MM.1S (cell line): Measurements from ENCODE around the gene GUCY1A2.

Experiments used
- DNase-seq: peaks from one replicate; pipeline ENCODE4 v3.0.0-alpha.2; 2015
- H2AFZ ChIP-seq: fragments of 300-600 bp; sonication (generic); 2 replicates; pipeline ENCODE4 v1.6.0; 2016; ENCODE audit warnings: antibody characterized with exemption, low read length
- H3F3A ChIP-seq: fragments of 300-600 bp; sonication (generic); 2 replicates; pipeline ENCODE4 v1.6.1; 2016; ENCODE audit warnings: mild to moderate bottlenecking, antibody characterized with exemption, low read length, moderate library complexity, mixed read lengths; ENCODE audit not compliant: insufficient read depth
- H3K27ac ChIP-seq: fragments of 300-600 bp; sonication (generic); 2 replicates; pipeline ENCODE4 v1.5.1; 2016; ENCODE audit warnings: mild to moderate bottlenecking, low read length
- H3K27me3 ChIP-seq: fragments of 300-600 bp; sonication (generic); replicated peaks from 2 replicates; pipeline ENCODE4 v1.6.0; 2016; ENCODE audit warnings: low read length; ENCODE audit not compliant: insufficient read depth
- H3K36me3 ChIP-seq: fragments of 300-600 bp; sonication (generic); replicated peaks from 2 replicates; pipeline ENCODE4 v1.6.1; 2016; ENCODE audit warnings: mild to moderate bottlenecking, low read length, mixed read lengths; ENCODE audit not compliant: insufficient read depth
- H3K4me1 ChIP-seq: fragments of 300-600 bp; sonication (generic); 2 replicates; pipeline ENCODE4 v1.6.1; 2016; ENCODE audit warnings: low read length, mixed read lengths
- H3K4me2 ChIP-seq: fragments of 300-600 bp; sonication (generic); 2 replicates; pipeline ENCODE4 v1.6.0; 2016; ENCODE audit warnings: low read depth, low read length
- H3K4me3 ChIP-seq: fragments of 300-600 bp; sonication (generic); 2 replicates; pipeline ENCODE4 v1.5.1; 2016; ENCODE audit warnings: low read length, mixed read lengths
- H3K79me2 ChIP-seq: fragments of 300-600 bp; sonication (generic); 2 replicates; pipeline ENCODE4 v1.6.1; 2016; ENCODE audit warnings: mixed run types, low read length, mixed read lengths
- H3K9ac ChIP-seq: fragments of 300-600 bp; sonication (generic); 2 replicates; pipeline ENCODE4 v1.6.1; 2016; ENCODE audit warnings: low read length, mixed read lengths
- H3K9me2 ChIP-seq: fragments of 300-600 bp; sonication (generic); replicated peaks from 2 replicates; pipeline ENCODE4 v1.6.1; 2016; ENCODE audit warnings: mild to moderate bottlenecking, low read length, mixed read lengths; ENCODE audit not compliant: insufficient read depth
- H3K9me3 ChIP-seq: fragments of 300-600 bp; sonication (generic); replicated peaks from 2 replicates; pipeline ENCODE4 v1.6.1; 2016; ENCODE audit warnings: mild to moderate bottlenecking, low read length, mixed read lengths; ENCODE audit not compliant: insufficient read depth
- H4K20me1 ChIP-seq: fragments of 300-600 bp; sonication (generic); 2 replicates; pipeline ENCODE4 v1.6.1; 2016; ENCODE audit warnings: mild to moderate bottlenecking, low read length, moderate library complexity, mixed read lengths; ENCODE audit not compliant: insufficient read depth
- EZH2 ChIP-seq: fragments of 300-600 bp; sonication (generic); optimal IDR thresholded peaks from 2 replicates; pipeline ENCODE3; 2017; ENCODE audit warnings: low read depth, mild to moderate bottlenecking, antibody characterized with exemption, low read length, mixed read lengths
- EZH2phosphoT487 ChIP-seq: fragments of 300-600 bp; sonication (generic); IDR thresholded peaks from 2 replicates; pipeline ENCODE4 v1.6.1; 2018; ENCODE audit warnings: antibody characterized with exemption, low read length
- TF ChIP-seq, protein P1 (sequence below): fragments of 300-600 bp; sonication (generic); IDR thresholded peaks from 2 replicates; pipeline ENCODE4 v1.5.1; 2016; ENCODE audit warnings: antibody characterized with exemption, low read length, mixed read lengths

Gene GUCY1A2

DNA sequence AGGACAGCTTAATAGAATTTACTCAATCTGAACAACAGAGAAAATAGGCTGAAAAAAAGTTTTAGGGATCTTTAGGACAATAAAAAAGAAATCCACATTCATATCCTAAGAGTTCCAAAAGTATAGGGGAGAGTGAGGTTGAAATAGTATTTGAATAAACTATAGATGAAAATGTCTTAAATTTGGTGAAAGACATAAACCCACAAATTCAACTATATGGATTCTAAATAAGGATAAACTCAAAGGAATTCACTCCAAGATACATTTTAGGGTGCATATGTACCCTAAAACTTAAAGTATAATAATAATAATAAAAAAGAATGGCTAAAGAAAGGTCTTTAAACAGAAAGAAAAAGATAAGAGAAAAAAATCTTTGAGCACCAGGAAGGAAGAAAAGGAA, 203.1 kb downstream of the GUCY1A2 start:
- no peak overlapping the region for H3K27ac ChIP-seq
- no peaks in the 10 kb centered on the region for H3K4me1 ChIP-seq
- no peak for DNase-seq
- H3K27me3 ChIP-seq: no peaks in the 10 kb centered on the region
- H3K79me2 ChIP-seq: no peaks in the 10 kb centered on the region
- H4K20me1 ChIP-seq: no peaks in the 10 kb centered on the region
- H3K9me3 ChIP-seq: no peaks in the 10 kb centered on the region
- no peak overlapping the region for H3K4me2 ChIP-seq
- no peaks in the 10 kb centered on the region for H3K9me2 ChIP-seq
- no peaks in the 10 kb centered on the region for H3F3A ChIP-seq
- no peak overlapping the region for H3K9ac ChIP-seq
- no peak overlapping the region for H2AFZ ChIP-seq
- no peaks in the 10 kb centered on the region for H3K36me3 ChIP-seq
- no peak overlapping the region for H3K4me3 ChIP-seq
- TF ChIP-seq EZH2: no peak
- TF ChIP-seq, protein P1, sequence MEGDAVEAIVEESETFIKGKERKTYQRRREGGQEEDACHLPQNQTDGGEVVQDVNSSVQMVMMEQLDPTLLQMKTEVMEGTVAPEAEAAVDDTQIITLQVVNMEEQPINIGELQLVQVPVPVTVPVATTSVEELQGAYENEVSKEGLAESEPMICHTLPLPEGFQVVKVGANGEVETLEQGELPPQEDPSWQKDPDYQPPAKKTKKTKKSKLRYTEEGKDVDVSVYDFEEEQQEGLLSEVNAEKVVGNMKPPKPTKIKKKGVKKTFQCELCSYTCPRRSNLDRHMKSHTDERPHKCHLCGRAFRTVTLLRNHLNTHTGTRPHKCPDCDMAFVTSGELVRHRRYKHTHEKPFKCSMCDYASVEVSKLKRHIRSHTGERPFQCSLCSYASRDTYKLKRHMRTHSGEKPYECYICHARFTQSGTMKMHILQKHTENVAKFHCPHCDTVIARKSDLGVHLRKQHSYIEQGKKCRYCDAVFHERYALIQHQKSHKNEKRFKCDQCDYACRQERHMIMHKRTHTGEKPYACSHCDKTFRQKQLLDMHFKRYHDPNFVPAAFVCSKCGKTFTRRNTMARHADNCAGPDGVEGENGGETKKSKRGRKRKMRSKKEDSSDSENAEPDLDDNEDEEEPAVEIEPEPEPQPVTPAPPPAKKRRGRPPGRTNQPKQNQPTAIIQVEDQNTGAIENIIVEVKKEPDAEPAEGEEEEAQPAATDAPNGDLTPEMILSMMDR: no peak

DNA sequence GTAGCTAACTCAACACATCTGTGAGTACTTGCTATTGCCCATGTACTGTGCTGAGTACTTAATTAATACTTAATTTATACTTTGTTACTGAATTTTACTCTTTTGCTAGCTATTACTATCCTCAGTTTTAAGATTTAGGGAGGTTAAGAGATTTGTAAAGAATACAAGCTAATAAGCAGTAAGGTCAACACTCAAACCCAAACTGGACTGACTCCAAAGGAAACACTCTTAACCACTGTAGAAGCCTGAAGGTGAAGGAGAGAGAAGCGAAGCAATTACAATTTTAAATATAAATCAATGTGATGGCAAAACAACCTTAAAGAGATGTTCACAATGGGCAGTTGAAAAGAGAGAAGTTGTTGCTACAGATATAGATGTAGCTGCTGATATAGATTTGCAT, 204.5 kb downstream of the GUCY1A2 start:
- no peaks in the 10 kb centered on the region for H3K27me3 ChIP-seq
- H3K79me2 ChIP-seq: no peaks in the 10 kb centered on the region
- H3K27ac ChIP-seq: no peak overlapping the region
- no peaks in the 10 kb centered on the region for H4K20me1 ChIP-seq
- H3K4me2 ChIP-seq: no peak overlapping the region
- no peak overlapping the region for H3K9ac ChIP-seq
- no peaks in the 10 kb centered on the region for H3K36me3 ChIP-seq
- H3K4me3 ChIP-seq: no peak overlapping the region
- no peaks in the 10 kb centered on the region for H3F3A ChIP-seq
- TF ChIP-seq, protein P1: no peak
- no peak for DNase-seq
- H3K4me1 ChIP-seq: no peaks in the 10 kb centered on the region
- H3K9me3 ChIP-seq: no peaks in the 10 kb centered on the region
- H2AFZ ChIP-seq: no peak overlapping the region
- no peaks in the 10 kb centered on the region for H3K9me2 ChIP-seq

DNA sequence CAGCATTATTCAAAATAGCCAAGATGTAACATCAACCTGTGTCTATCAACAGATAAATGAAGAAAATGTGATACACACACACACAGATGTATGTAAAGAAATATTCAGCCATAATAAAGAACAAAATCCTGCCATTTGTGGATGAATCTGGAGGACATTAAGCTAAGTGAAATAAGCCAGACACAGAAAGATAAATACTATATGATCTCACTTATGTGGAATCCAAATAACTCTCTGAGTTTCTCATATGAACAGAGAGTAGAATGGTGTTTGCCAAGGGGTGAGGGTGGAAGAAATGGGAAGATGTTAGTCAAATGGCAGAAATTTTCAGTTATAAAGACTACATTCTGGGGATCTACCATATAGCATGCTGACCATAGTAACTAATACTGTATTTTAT, 224.2 kb downstream of the GUCY1A2 start:
- Histone ChIP-seq H3K9me2 (no peaks in the 10 kb centered on the region), H3K27ac (no peak overlapping the region), H3K4me2 (no peak overlapping the region), H3K9ac (no peak overlapping the region), H3K9me3 (no peaks in the 10 kb centered on the region), H2AFZ (no peak overlapping the region), H4K20me1 (no peaks in the 10 kb centered on the region), H3K27me3 (no peaks in the 10 kb centered on the region), H3K36me3 (no peaks in the 10 kb centered on the region), H3F3A (no peaks in the 10 kb centered on the region), H3K4me1 (no peaks in the 10 kb centered on the region), H3K79me2 (no peaks in the 10 kb centered on the region), H3K4me3 (no peak overlapping the region)
- no peak for TF ChIP-seq EZH2phosphoT487
- TF ChIP-seq EZH2: no peak
- TF ChIP-seq, protein P1: no peak
- DNase-seq: no peak

DNA sequence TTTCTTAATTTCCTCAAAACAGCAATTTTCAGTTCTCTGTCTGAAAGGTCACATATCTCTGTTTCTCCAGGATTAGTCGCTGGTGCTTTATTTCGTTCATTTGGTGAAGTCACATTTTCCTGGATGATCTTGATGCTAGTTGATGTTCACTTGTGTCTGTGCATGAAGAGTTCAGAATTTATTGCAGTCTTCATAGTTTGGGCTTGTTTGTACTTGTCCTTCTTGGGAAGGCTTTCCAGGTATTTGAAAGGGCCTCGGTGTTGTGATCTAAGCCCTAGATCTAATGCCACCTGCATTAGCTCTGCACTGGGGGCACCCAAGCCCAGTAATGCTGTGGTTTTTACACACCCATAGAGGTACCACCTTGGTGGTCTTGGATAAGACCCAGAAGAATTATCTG, 228.9 kb downstream of the GUCY1A2 start:
- no peak overlapping the region for H3K27ac ChIP-seq
- TF ChIP-seq EZH2: no peak
- TF ChIP-seq EZH2phosphoT487: no peak
- TF ChIP-seq, protein P1: no peak
- H2AFZ ChIP-seq: no peak overlapping the region
- H3F3A ChIP-seq: no peaks in the 10 kb centered on the region
- no peaks in the 10 kb centered on the region for H3K4me1 ChIP-seq
- no peak overlapping the region for H3K4me3 ChIP-seq
- H3K27me3 ChIP-seq: no peaks in the 10 kb centered on the region
- H3K36me3 ChIP-seq: no peaks in the 10 kb centered on the region
- no peak for DNase-seq
- H3K9me3 ChIP-seq: no peaks in the 10 kb centered on the region
- H3K4me2 ChIP-seq: no peak overlapping the region
- H3K9me2 ChIP-seq: no peaks in the 10 kb centered on the region
- no peaks in the 10 kb centered on the region for H4K20me1 ChIP-seq
- no peaks in the 10 kb centered on the region for H3K79me2 ChIP-seq
- H3K9ac ChIP-seq: no peak overlapping the region
